ENCODE data around the gene PXK. TPM values are rescaled to one million over a fixed set of nuclear protein-coding genes. Genes with fewer than 3 reads are reported as not detected.

The PXK gene
- total RNA-seq, 3 donors from 2014 or later = 30.3 to 36.1 (median 34.6) TPM

DNA sequence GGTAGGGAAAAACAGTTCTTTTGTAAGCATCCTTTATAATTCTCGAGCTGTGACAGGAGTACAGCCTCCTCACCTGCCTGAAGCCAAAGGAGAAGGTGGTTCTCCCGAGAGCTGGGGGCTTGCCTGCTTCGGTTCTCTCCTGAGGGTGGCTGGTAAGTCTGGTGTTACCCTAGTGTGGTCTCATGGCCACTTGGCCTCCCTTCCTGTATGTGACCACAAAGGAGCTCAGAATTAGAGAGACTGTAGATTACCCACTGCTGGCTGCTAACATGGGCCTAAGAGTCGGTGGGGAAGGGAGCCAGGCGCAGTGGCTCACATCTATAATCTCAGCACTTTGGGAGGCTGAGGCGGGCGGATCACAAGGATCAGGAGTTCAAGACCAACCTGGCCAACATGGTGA lies 88.3 kb downstream of the PXK start:
- no peak overlapping the region for H3K27ac ChIP-seq
- H3K9me3 ChIP-seq = no peaks in the 10 kb centered on the region
- H3K4me1 ChIP-seq = no peaks in the 10 kb centered on the region
- H3K36me3 ChIP-seq = no peaks in the 10 kb centered on the region
- no peak overlapping the region for H3K4me3 ChIP-seq
- TF ChIP-seq POLR2AphosphoS5 (IDR thresholded peaks at IDR 0.05) (no peak), POLR2A (IDR thresholded peaks at IDR 0.05) (no peak), CTCF (IDR thresholded peaks at IDR 0.05) (no peak)
- DNase-seq (ENCODE audit: low spot score in 2 of 2) = no peak
- no peaks in the 10 kb centered on the region for H3K27me3 ChIP-seq
- intact Hi-C loops (cut with DNase I; ENCODE audit: low total_unique reads) = no loop called here

DNA sequence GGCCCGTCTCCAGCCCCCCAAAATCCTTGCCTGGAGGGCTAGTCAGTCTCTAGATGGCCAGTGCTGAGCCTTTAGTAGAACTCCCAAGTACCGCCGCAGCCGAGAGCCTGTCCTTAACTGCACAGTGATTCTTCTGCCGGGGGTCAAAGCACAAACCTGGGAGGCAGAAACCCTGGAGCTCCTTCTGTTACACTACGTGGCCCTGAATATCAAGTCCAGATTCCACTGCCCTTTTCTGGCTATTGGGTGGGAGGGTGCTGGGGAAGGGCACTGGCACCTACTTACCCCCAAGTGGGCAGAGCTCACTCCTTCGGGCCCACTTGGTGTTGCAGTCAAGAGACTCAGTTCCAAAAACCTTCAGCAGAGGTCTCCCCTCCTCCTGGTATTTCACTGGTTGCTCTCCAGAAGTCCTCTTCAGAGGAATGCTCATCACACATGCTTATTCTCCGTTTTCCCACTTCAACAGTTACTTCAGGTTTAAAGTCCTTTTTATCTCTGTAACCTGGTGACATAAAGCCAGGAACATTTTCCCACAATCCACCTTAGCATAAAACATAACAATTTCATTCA lies 90.1 kb downstream of the PXK start:
- no peaks in the 10 kb centered on the region for H3K9me3 ChIP-seq
- intact Hi-C loops (cut with DNase I; ENCODE audit: low total_unique reads) = no loop called here
- peaks cover 1% of the 10 kb centered on the region for H3K36me3 ChIP-seq
- H3K27ac ChIP-seq = no peak overlapping the region
- no peak for TF ChIP-seq POLR2AphosphoS5 (IDR thresholded peaks at IDR 0.05)
- no peak for TF ChIP-seq POLR2A (IDR thresholded peaks at IDR 0.05)
- TF ChIP-seq CTCF (IDR thresholded peaks at IDR 0.05) = no peak
- DNase-seq (ENCODE audit: low spot score in 2 of 2) = no peak
- no peaks in the 10 kb centered on the region for H3K27me3 ChIP-seq
- no peaks in the 10 kb centered on the region for H3K4me1 ChIP-seq
- H3K4me3 ChIP-seq = no peak overlapping the region

- Histone ChIP-seq H3K4me3 (no peak overlapping the region), H3K27ac (no peak overlapping the region), H3K27me3 (no peaks in the 10 kb centered on the region), H3K4me1 (no peaks in the 10 kb centered on the region), H3K36me3 (peaks cover 4% of the 10 kb centered on the region), H3K9me3 (no peaks in the 10 kb centered on the region)
- TF ChIP-seq POLR2AphosphoS5 (IDR thresholded peaks at IDR 0.05) (no peak), CTCF (IDR thresholded peaks at IDR 0.05) (no peak), POLR2A (IDR thresholded peaks at IDR 0.05) (no peak)
- no peak for DNase-seq (ENCODE audit: low spot score in 2 of 2)
- intact Hi-C loops (cut with DNase I; ENCODE audit: low total_unique reads) = no loop called here
Measured at GRCh38 chr3:58424613-58425012, 91.9 kb downstream of the PXK start.

DNA sequence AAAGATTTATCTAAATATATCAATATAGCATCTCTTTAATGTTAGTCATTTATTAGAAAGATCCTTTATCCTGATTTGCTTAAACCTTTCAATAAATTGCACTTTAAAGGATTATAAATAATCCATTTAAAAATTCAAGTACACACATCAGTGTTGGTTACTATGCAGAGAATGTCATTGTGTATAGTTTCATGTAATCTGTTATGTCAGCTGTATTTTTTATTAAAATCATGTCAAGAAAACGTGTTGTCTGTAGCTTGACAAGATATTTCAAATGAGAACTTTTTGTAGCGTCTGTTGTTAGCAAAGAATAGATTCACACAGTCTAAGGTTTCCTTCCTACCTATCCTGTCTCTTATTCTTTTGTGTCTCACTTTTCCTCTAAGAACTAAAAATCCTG lies 93.1 kb downstream of the PXK start:
- H3K4me1 ChIP-seq = no peaks in the 10 kb centered on the region
- intact Hi-C loops (cut with DNase I; ENCODE audit: low total_unique reads) = no loop called here

More for the DNA sequence above, 93.1 kb downstream of the PXK start:
- Histone ChIP-seq H3K27me3 (no peaks in the 10 kb centered on the region), H3K4me3 (no peak overlapping the region), H3K27ac (no peak overlapping the region), H3K36me3 (peaks cover 4% of the 10 kb centered on the region), H3K9me3 (no peaks in the 10 kb centered on the region)
- no peak for TF ChIP-seq CTCF (IDR thresholded peaks at IDR 0.05)
- TF ChIP-seq POLR2AphosphoS5 (IDR thresholded peaks at IDR 0.05) = no peak
- no peak for TF ChIP-seq POLR2A (IDR thresholded peaks at IDR 0.05)
- DNase-seq (ENCODE audit: low spot score in 2 of 2) = no peak
